ENCODE measurements around the gene STK24.

DNA sequence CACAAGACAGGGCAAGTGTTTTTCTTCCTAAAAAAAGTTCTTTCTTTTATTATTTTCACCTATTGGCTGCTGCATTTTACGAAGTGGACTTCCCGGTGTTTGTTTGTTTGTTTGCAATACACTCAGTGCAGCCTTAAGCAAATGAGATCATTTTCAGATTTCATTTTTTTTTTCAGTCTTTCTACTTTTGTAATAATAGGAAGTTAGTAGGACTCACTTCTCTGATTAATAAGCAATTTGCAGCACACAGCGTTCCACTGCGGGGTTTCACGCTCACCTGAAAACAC is 128.3 kb downstream of the STK24 start:
- TF ChIP-seq, protein P1, sequence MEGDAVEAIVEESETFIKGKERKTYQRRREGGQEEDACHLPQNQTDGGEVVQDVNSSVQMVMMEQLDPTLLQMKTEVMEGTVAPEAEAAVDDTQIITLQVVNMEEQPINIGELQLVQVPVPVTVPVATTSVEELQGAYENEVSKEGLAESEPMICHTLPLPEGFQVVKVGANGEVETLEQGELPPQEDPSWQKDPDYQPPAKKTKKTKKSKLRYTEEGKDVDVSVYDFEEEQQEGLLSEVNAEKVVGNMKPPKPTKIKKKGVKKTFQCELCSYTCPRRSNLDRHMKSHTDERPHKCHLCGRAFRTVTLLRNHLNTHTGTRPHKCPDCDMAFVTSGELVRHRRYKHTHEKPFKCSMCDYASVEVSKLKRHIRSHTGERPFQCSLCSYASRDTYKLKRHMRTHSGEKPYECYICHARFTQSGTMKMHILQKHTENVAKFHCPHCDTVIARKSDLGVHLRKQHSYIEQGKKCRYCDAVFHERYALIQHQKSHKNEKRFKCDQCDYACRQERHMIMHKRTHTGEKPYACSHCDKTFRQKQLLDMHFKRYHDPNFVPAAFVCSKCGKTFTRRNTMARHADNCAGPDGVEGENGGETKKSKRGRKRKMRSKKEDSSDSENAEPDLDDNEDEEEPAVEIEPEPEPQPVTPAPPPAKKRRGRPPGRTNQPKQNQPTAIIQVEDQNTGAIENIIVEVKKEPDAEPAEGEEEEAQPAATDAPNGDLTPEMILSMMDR (IDR thresholded peaks at IDR 0.05; ENCODE audit: low read depth, low read length), result no peak
- no peak for TF ChIP-seq EZH2phosphoT487 (IDR thresholded peaks at IDR 0.05; ENCODE audit: low read depth)

Measured in OCI-LY3 (cell line).